HG03565 (cell line): ENCODE results near the gene PBX3.

Experiments used
- ATAC-seq: cut with Tn5 transposase; IDR thresholded peaks from one replicate; pipeline ENCODE4 v1.9.1; 2021; ENCODE audit warnings: mild to moderate bottlenecking, moderate library complexity; ENCODE audit not compliant: unreplicated experiment

Gene PBX3

GRCh38 chr9:125932012-125932411 is 184.8 kb downstream of the PBX3 start:
- ATAC-seq, result no peak

GRCh38 chr9:125932746-125933455 is 185.7 kb downstream of the PBX3 start:
- no peak for ATAC-seq

GRCh38 chr9:125942125-125942524 is 195.0 kb downstream of the PBX3 start:
- ATAC-seq, result no peak

GRCh38 chr9:125943831-125944230 is 196.7 kb downstream of the PBX3 start:
- ATAC-seq, result no peak

- no peak for ATAC-seq
Observed at GRCh38 chr9:125946397-125946796, 199.2 kb downstream of the PBX3 start.

- no peak for ATAC-seq
Observed at GRCh38 chr9:125948887-125949596, 201.9 kb downstream of the PBX3 start.

- no peak for ATAC-seq
Observed at GRCh38 chr9:125949703-125950460, 202.7 kb downstream of the PBX3 start.

- ATAC-seq, result no peak
Observed at GRCh38 chr9:125950880-125951471, 203.8 kb downstream of the PBX3 start.

GRCh38 chr9:125953314-125954019 is 206.3 kb downstream of the PBX3 start:
- no peak for ATAC-seq

- no peak for ATAC-seq
Observed at GRCh38 chr9:125956102-125956501, 208.9 kb downstream of the PBX3 start.

- no peak for ATAC-seq
Observed at GRCh38 chr9:125959315-125959714, 212.1 kb downstream of the PBX3 start.

- ATAC-seq, result no peak
Observed at GRCh38 chr9:125959951-125960619, 212.9 kb downstream of the PBX3 start.

- no peak for ATAC-seq
Observed at GRCh38 chr9:125960626-125961025, 213.5 kb downstream of the PBX3 start.

- no peak for ATAC-seq
Observed at GRCh38 chr9:125961072-125961471, 213.9 kb downstream of the PBX3 start.

GRCh38 chr9:125963932-125964331 is 216.8 kb downstream of the PBX3 start:
- no peak for ATAC-seq

- ATAC-seq, result no peak
Observed at GRCh38 chr9:125964702-125965225, 217.6 kb downstream of the PBX3 start.

- no peak for ATAC-seq
Observed at GRCh38 chr9:125965477-125965876, 218.3 kb downstream of the PBX3 start.

- no peak for ATAC-seq
Observed at GRCh38 chr9:125966466-125966865, 219.3 kb downstream of the PBX3 start.

GRCh38 chr9:125966959-125967711 is 220.0 kb downstream of the PBX3 start:
- ATAC-seq, result no peak
